Ishikawa (cell line): ENCODE measurements around the gene FOXN1.
A peak's percentile ranks its signal among the peaks of the same experiment; 100 is the strongest.

ENCODE experiments used
- CEBPB ChIP-seq: IDR thresholded peaks from 2 replicates; pipeline ENCODE4 v1.6.1; 2012
- CREB1 ChIP-seq: IDR thresholded peaks from 2 replicates; pipeline ENCODE4 v1.6.1; 2012; ENCODE audit warnings: low read depth
- EGR1 ChIP-seq: IDR thresholded peaks from 2 replicates; pipeline ENCODE4 v1.6.1; 2012
- EP300 ChIP-seq: IDR thresholded peaks from 2 replicates; pipeline ENCODE4 v1.6.1; 2012; ENCODE audit warnings: borderline replicate concordance
- FOXM1 ChIP-seq: IDR thresholded peaks from 2 replicates; pipeline ENCODE4 v1.6.1; 2012; ENCODE audit warnings: low read depth, borderline replicate concordance
- MAX ChIP-seq: IDR thresholded peaks from 2 replicates; pipeline ENCODE4 v1.6.1; 2012
- NFIC ChIP-seq: IDR thresholded peaks from 2 replicates; pipeline ENCODE4 v1.6.1; 2012
- RAD21 ChIP-seq: IDR thresholded peaks from 2 replicates; pipeline ENCODE4 v1.6.1; 2012; ENCODE audit warnings: low read depth
- REST ChIP-seq: IDR thresholded peaks from 2 replicates; pipeline ENCODE4 v1.6.1; 2012; ENCODE audit warnings: low read depth, mild to moderate bottlenecking
- TAF1 ChIP-seq: IDR thresholded peaks from 2 replicates; pipeline ENCODE4 v1.6.1; 2012; ENCODE audit warnings: low read depth, mild to moderate bottlenecking
- TCF12 ChIP-seq: IDR thresholded peaks from 2 replicates; pipeline ENCODE4 v1.6.1; 2012; ENCODE audit warnings: low read depth
- TEAD4 ChIP-seq: IDR thresholded peaks from 2 replicates; pipeline ENCODE4 v1.6.1; 2012
- USF1 ChIP-seq: IDR thresholded peaks from 2 replicates; pipeline ENCODE4 v1.6.1; 2012
- YY1 ChIP-seq: IDR thresholded peaks from 2 replicates; pipeline ENCODE4 v1.6.1; 2012; ENCODE audit warnings: low read depth
- ZBTB7A ChIP-seq: IDR thresholded peaks from 2 replicates; pipeline ENCODE4 v1.6.1; 2012; ENCODE audit warnings: low read depth

Gene FOXN1

GRCh38 chr17:28545141-28545503 lies 39.0 kb downstream of the FOXN1 start:
- TF ChIP-seq FOXM1: no peak
- TF ChIP-seq TAF1: no peak

GRCh38 chr17:28545787-28546415 lies 39.8 kb downstream of the FOXN1 start:
- no peak for TF ChIP-seq MAX
- TF ChIP-seq NFIC: no peak
- TF ChIP-seq ZBTB7A: no peak
- TF ChIP-seq FOXM1: no peak
- no peak for TF ChIP-seq TAF1
- no peak for TF ChIP-seq YY1
- no peak for TF ChIP-seq TEAD4
- no peak for TF ChIP-seq TCF12
- no peak for TF ChIP-seq CREB1
- no peak for TF ChIP-seq REST
- TF ChIP-seq CEBPB: no peak
- TF ChIP-seq RAD21: no peak
- no peak for TF ChIP-seq EP300
- no peak for TF ChIP-seq EGR1
- no peak for TF ChIP-seq USF1

- no peak for TF ChIP-seq ZBTB7A
- no peak for TF ChIP-seq EGR1
- TF ChIP-seq NFIC: no peak
- TF ChIP-seq CREB1: no peak
- TF ChIP-seq REST: no peak
- TF ChIP-seq USF1: no peak
- no peak for TF ChIP-seq EP300
- TF ChIP-seq CEBPB: no peak
- TF ChIP-seq MAX: no peak
- TF ChIP-seq TCF12: no peak
- no peak for TF ChIP-seq RAD21
- no peak for TF ChIP-seq YY1
- TF ChIP-seq FOXM1: no peak
- TF ChIP-seq TEAD4: no peak
- TF ChIP-seq TAF1: no peak
Measured at GRCh38 chr17:28547096-28547622, 41.0 kb downstream of the FOXN1 start.

- no peak for TF ChIP-seq FOXM1
- TF ChIP-seq RAD21: peak; percentile 51
Measured at GRCh38 chr17:28547623-28548416, 41.7 kb downstream of the FOXN1 start.

- TF ChIP-seq EGR1 (no peak), USF1 (no peak), TEAD4 (no peak), RAD21 (no peak), TCF12 (no peak), YY1 (no peak), TAF1 (no peak), MAX (no peak), EP300 (no peak), CEBPB (no peak), REST (no peak), FOXM1 (no peak), ZBTB7A (no peak), CREB1 (no peak), NFIC (no peak)
Measured at GRCh38 chr17:28548417-28549130, 42.4 kb downstream of the FOXN1 start.
